A549 (cell line): ENCODE measurements around the gene PRRC1. TPM values are rescaled to one million over a fixed set of nuclear protein-coding genes. Genes with fewer than 3 reads are reported as not detected.

Experiments used
- ATAC-seq, 2 experiments: fragments of 200-7000 bp in 1 of 2; fragments of >200 bp in 1 of 2; cut with Nextera tagmentation in 1 of 2; cut with Tn5 transposase in 1 of 2; 3 replicates each; pipeline versions ENCODE4 v1.8.0 to v1.9.1; 2018 to 2020; ENCODE audit warnings: mild to moderate bottlenecking in 1 of 2, moderate library complexity in 1 of 2
- CTCF ChIA-PET: fragments of 300-600 bp; sonication (Branson Sonifier 250); formaldehyde crosslinking; extraction: SDS; loops from one replicate; lab custom pipeline; 2021; ENCODE audit warnings: antibody characterized with exemption, inconsistent platforms; lab: Yijun Ruan, JAX
- POLR2A ChIA-PET: fragments of 350-600 bp; formaldehyde crosslinking; extraction: SDS; loops from one replicate; lab custom pipeline; 2021; ENCODE audit warnings: antibody characterized with exemption, inconsistent platforms; lab: Yijun Ruan, JAX
- DNase-seq, 2 experiments: peaks; one replicate each; pipeline versions ENCODE4 v3.0.0 to v3.0.0-alpha.2; 2011 to 2016; ENCODE audit warnings: low read depth in 1 of 2, low spot score in 1 of 2
- FAIRE-seq: peaks from 2 replicates; lab custom pipeline; 2011; peaks lifted over from hg19 to GRCh38; lab: Jason Lieb, UNC
- H3K27ac ChIP-seq, 2 experiments: fragments of >200 bp; sonication (Bioruptor Twin); formaldehyde crosslinking; 3 replicates each; pipeline ENCODE4 v1.5.1; 2016 to 2017
- H3K4me1 ChIP-seq: fragments of >200 bp; sonication (Bioruptor Twin); formaldehyde crosslinking; 3 replicates; pipeline ENCODE4 v1.6.1; 2016
- H3K4me2 ChIP-seq: fragments of >200 bp; sonication (Bioruptor Twin); formaldehyde crosslinking; 3 replicates; pipeline ENCODE4 v1.6.1; 2016
- H3K4me3 ChIP-seq: fragments of >200 bp; sonication (Bioruptor Twin); formaldehyde crosslinking; 3 replicates; pipeline ENCODE4 v1.5.1; 2016
- H3K9me3 ChIP-seq: fragments of >200 bp; sonication (Bioruptor Twin); formaldehyde crosslinking; 3 replicates; pipeline ENCODE4 v1.6.1; 2016
- BHLHE40 ChIP-seq: IDR thresholded peaks from 2 replicates; pipeline ENCODE4 v1.6.1; 2012; ENCODE audit warnings: low read depth, low read length, inconsistent platforms
- EHMT2 ChIP-seq: fragments of 200-600 bp; sonication (generic); IDR thresholded peaks from 2 replicates; pipeline ENCODE4 v1.6.1; 2016; ENCODE audit warnings: antibody characterized with exemption, low read depth, mild to moderate bottlenecking, moderate library complexity
- FOXS1 ChIP-seq: fragments of 250-450 bp; sonication (Bioruptor Pico); IDR thresholded peaks from 2 replicates; pipeline ENCODE4 v1.5.0; 2020; ENCODE audit warnings: mild to moderate bottlenecking, moderate library complexity
- HDAC2 ChIP-seq: fragments of 200-600 bp; sonication (generic); IDR thresholded peaks from 2 replicates; pipeline ENCODE4 v1.6.1; 2016
- HOXA7 ChIP-seq: fragments of 250-450 bp; sonication (Bioruptor Pico); IDR thresholded peaks from 2 replicates; pipeline ENCODE4 v1.5.0; 2020; ENCODE audit warnings: mild to moderate bottlenecking, moderate library complexity
- HOXB13 ChIP-seq: fragments of 250-450 bp; sonication (Bioruptor Pico); IDR thresholded peaks from 2 replicates; pipeline ENCODE4 v1.5.0; 2020; ENCODE audit warnings: low read depth, mild to moderate bottlenecking, moderate library complexity
- KDM1A ChIP-seq: fragments of 200-600 bp; sonication (generic); IDR thresholded peaks from 2 replicates; pipeline ENCODE4 v1.6.1; 2016; ENCODE audit warnings: low read depth, mild to moderate bottlenecking
- NFE2L2 ChIP-seq: fragments of 150-350 bp; conservative IDR thresholded peaks from 2 replicates; pipeline ENCODE4 v1.6.1; 2014; ENCODE audit warnings: low read length
- NPAS2 ChIP-seq: fragments of 250-450 bp; sonication (Bioruptor Pico); IDR thresholded peaks from 2 replicates; pipeline ENCODE4 v1.8.0; 2022; ENCODE audit warnings: mild to moderate bottlenecking, moderate library complexity, borderline replicate concordance
- RAD21 ChIP-seq, 2 experiments: fragments of >200 bp in 1 of 2; sonication (Bioruptor Twin) in 1 of 2; formaldehyde crosslinking in 1 of 2; IDR thresholded peaks in 1 of 2; conservative IDR thresholded peaks in 1 of 2; 2 replicates in 1 of 2; 3 replicates in 1 of 2; pipeline ENCODE4 v1.6.1; 2012 to 2018; ENCODE audit warnings: inconsistent platforms in 1 of 2
- RCOR1 ChIP-seq: fragments of 150-350 bp; IDR thresholded peaks from 2 replicates; pipeline ENCODE4 v1.6.1; 2014; ENCODE audit warnings: antibody characterized with exemption, low read length, low read depth
- ZFP36 ChIP-seq: fragments of 450-650 bp; IDR thresholded peaks from 2 replicates; pipeline ENCODE4 v1.6.1; 2014; ENCODE audit warnings: borderline replicate concordance; ENCODE audit not compliant: partially characterized antibody
- WGBS: methylation state at CpG from one replicate; pipeline ENCODE4 v1.1.6; 2017; ENCODE audit errors: missing lambda C conversion rate; 5-methylcytosine and 5-hydroxymethylcytosine counted together
- polyA plus RNA-seq, 4 experiments: library from polyadenylated mRNA; depleted of rRNA in 3 of 4; stranded (reverse); fragments of >200 nt; fragmentation: RNase III in 1 of 4; extraction: RNeasy Plus Mini Kit Qiagen cat#74134 plus additional on column Dnase treatment in 1 of 4; gene quantifications; 2 replicates in 3 of 4; 3 replicates in 1 of 4; pipeline ENCODE4 v1.2.3, GENCODE V29; 2011 to 2017
- TF ChIP-seq, protein P1 (sequence below): fragments of 150-350 bp; IDR thresholded peaks from 2 replicates; pipeline ENCODE4 v1.6.1; 2014; ENCODE audit warnings: low read depth, mild to moderate bottlenecking, low read length
- TF ChIP-seq, protein P2 (sequence below): IDR thresholded peaks from 2 replicates; pipeline ENCODE4 v1.6.1; 2012
- TF ChIP-seq, protein P3 (sequence below): fragments of >200 bp; sonication (Bioruptor Twin); formaldehyde crosslinking; IDR thresholded peaks from 3 replicates; pipeline ENCODE4 v1.5.1; 2016
- TF ChIP-seq, protein P4 (sequence below): fragments of >200 bp; sonication (Bioruptor Twin); formaldehyde crosslinking; IDR thresholded peaks from 2 replicates; pipeline ENCODE4 v1.6.1; 2016

PRRC1 gene
- polyA plus RNA-seq, 2 of the 4 experiments (the other 2 are of a cell fraction), result 40.7 to 82.2 TPM

DNA sequence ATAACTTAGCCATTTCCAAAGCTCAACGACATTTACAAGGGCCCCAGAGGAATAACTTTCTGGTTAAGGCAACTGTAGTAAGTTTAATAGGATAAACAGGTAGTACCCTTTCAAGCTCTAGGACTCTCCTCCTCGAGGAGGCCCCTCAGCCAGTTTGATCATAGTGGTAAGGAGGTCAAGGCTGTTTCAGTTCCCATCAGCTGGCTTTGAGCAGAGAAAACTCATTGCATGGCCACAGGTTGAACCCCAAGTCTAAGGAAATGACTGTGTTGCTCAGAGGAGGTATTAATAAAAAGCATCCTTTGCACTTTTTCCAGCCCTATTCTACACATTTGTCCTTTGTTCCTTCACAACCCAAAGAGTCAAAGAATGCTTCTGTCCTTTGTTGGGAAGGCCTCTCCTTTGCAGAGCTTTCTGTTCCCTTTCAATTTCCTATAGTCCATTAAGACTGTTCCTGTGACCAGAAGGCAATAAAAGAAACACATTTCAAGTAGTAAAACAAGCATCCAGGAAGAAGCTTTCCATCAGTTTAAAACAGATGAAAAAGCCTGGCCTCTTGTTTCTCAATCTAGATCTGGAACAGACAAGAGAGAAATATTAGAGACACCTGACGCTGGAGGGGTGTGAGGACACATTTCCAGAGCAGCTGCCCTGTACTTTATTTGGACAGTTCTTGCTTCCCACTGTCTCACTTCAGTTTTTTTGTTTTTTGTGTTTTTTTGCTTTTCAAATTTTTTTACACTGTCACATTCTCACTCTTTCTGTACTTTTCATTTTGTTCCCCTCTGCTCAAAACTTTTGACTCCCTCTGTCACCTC lies 54.1 kb downstream of the PRRC1 start:
- no peak for FAIRE-seq
- TF ChIP-seq NPAS2 (CRISPR knock-in tag) (no peak), RCOR1 (no peak), NFE2L2 (no peak), HDAC2 (no peak), FOXS1 (CRISPR knock-in tag) (no peak), KDM1A (no peak), ZFP36 (no peak), HOXA7 (CRISPR knock-in tag) (no peak), BHLHE40 (no peak), EHMT2 (no peak)
- TF ChIP-seq, protein P1, sequence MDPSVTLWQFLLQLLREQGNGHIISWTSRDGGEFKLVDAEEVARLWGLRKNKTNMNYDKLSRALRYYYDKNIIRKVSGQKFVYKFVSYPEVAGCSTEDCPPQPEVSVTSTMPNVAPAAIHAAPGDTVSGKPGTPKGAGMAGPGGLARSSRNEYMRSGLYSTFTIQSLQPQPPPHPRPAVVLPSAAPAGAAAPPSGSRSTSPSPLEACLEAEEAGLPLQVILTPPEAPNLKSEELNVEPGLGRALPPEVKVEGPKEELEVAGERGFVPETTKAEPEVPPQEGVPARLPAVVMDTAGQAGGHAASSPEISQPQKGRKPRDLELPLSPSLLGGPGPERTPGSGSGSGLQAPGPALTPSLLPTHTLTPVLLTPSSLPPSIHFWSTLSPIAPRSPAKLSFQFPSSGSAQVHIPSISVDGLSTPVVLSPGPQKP, result no peak
- TF ChIP-seq, protein P2, sequence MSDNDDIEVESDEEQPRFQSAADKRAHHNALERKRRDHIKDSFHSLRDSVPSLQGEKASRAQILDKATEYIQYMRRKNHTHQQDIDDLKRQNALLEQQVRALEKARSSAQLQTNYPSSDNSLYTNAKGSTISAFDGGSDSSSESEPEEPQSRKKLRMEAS, result no peak
- TF ChIP-seq, protein P3, sequence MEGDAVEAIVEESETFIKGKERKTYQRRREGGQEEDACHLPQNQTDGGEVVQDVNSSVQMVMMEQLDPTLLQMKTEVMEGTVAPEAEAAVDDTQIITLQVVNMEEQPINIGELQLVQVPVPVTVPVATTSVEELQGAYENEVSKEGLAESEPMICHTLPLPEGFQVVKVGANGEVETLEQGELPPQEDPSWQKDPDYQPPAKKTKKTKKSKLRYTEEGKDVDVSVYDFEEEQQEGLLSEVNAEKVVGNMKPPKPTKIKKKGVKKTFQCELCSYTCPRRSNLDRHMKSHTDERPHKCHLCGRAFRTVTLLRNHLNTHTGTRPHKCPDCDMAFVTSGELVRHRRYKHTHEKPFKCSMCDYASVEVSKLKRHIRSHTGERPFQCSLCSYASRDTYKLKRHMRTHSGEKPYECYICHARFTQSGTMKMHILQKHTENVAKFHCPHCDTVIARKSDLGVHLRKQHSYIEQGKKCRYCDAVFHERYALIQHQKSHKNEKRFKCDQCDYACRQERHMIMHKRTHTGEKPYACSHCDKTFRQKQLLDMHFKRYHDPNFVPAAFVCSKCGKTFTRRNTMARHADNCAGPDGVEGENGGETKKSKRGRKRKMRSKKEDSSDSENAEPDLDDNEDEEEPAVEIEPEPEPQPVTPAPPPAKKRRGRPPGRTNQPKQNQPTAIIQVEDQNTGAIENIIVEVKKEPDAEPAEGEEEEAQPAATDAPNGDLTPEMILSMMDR, result no peak
- TF ChIP-seq, protein P4, sequence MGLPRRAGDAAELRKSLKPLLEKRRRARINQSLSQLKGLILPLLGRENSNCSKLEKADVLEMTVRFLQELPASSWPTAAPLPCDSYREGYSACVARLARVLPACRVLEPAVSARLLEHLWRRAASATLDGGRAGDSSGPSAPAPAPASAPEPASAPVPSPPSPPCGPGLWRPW, result no peak
- no peak for DNase-seq
- Histone ChIP-seq H3K9me3 (peaks cover 20% of the 10 kb centered on the region; the same call in 2 of the 3 replicates), H3K27ac (no peak overlapping the region), H3K4me1 (no peaks in the 10 kb centered on the region), H3K4me3 (no peak overlapping the region), H3K4me2 (no peak overlapping the region)
- ATAC-seq, result no peak
- 14% methylated on average over 3 of the region's 3 CpGs for WGBS
- CTCF ChIA-PET, result interaction anchor here (1.0 to 2.6 kb wide), 5 partner anchors 7 to 630 kb away, joined by 3 to 10 read pairs (median 7); no protein-coding TSS in a partner anchor
- POLR2A ChIA-PET, result no interaction called here

DNA sequence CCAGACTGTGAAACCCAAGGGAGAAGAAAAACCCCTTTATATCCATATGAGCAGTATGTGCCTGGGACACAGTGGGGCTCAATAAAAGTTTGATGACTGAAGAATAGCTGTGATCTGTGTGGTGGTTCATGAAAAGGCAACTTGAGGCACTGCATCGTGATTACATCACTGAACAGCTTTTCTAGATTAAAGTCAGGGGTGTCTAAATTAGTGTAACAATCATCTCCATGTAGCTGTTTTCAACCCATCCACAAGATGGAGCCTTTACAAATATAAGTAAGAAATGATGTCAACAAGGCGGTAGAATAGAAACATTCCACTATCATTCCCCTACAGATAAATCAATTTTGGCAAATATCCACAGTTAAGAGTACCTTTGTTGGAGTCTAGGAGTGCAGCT lies 55.5 kb downstream of the PRRC1 start:
- no peak for FAIRE-seq
- 40% methylated on average over 2 of the region's 2 CpGs for WGBS

More for the DNA sequence above, 55.5 kb downstream of the PRRC1 start:
- TF ChIP-seq RAD21 (conservative IDR thresholded peaks at IDR 0.05 in 1 of 2, IDR thresholded peaks at IDR 0.05 in 1 of 2), result peak in 1 of 2 experiments; percentile 31; a peak in 1 of 5 replicates
- TF ChIP-seq, protein P3, result peak; percentile 26; the same call in 2 of the 3 replicates
- TF ChIP-seq HOXB13 (CRISPR knock-in tag), result no peak
- TF ChIP-seq, all 56 proteins: peak for 2
- ChIA-PET POLR2A (no interaction called here), CTCF (interaction anchor here (0.7 to 2.6 kb wide), 4 partner anchors 9 to 629 kb away, joined by 3 to 10 read pairs (median 5); no protein-coding TSS in a partner anchor)
- H3K4me3 ChIP-seq, result no peak overlapping the region
- H3K4me1 ChIP-seq, result no peaks in the 10 kb centered on the region
- peaks cover 20% of the 10 kb centered on the region; the same call in 2 of the 3 replicates for H3K9me3 ChIP-seq
- H3K27ac ChIP-seq, result no peak overlapping the region
- DNase-seq, result peak; percentile 6 to 7
- peak in 1 of 2 experiments; percentile 46; a peak in 2 of 6 replicates for ATAC-seq
- H3K4me2 ChIP-seq, result no peak overlapping the region
